Gastrocnemius medialis (tissue), 4 donors: ENCODE measurements around the gene SENP8.

Experiments used
- POLR2A ChIP-seq, 2 donors: fragments of 450-650 bp; IDR thresholded peaks; one replicate each; pipeline ENCODE4 v1.6.1; 2017; ENCODE audit warnings: antibody characterized with exemption in 2 of 2, mild to moderate bottlenecking in 2 of 2, moderate library complexity in 2 of 2
- TF ChIP-seq, protein P1 (sequence below), 5 experiments: fragments of 450-650 bp in 3 of 5; fragments of 200-600 bp in 2 of 5; sonication (generic) in 2 of 5; IDR thresholded peaks in 4 of 5; conservative IDR thresholded peaks in 1 of 5; 1 replicate in 4 of 5; 2 replicates in 1 of 5; pipeline ENCODE4 v1.5.1; 2016 to 2019; ENCODE audit warnings: antibody characterized with exemption in 5 of 5, mild to moderate bottlenecking in 3 of 5, moderate library complexity in 3 of 5

DNA sequence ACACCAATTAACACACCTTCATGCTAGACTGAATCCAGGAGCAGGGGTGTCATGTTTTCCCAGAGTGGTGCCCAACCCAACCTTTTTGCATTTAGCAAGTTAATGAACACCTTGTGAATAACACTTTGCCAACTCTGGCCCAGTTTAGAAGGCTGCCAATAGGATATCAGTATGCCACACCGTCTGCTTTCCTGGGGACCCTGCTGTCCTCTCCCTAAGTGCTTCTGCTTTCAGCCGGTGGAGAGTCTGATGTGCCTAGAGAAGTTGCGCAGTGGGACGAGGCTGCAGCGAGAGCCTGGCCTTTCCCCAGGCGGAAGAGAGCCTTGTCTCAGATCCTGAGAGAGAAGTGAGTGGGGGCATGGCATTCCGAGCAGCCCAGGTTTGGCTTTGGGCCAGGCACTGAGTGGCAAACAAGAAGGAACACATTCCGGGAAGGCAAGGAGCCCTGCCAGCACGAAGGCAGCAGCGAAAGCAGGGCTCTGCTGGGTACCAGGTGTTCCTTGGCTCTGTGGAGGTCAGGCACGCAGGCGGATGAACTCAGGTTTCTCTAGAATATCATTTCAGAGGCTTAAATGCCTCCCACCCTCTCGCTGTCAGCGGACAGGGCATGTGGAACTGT lies 36.9 kb downstream of the SENP8 start:
- TF ChIP-seq, protein P1, sequence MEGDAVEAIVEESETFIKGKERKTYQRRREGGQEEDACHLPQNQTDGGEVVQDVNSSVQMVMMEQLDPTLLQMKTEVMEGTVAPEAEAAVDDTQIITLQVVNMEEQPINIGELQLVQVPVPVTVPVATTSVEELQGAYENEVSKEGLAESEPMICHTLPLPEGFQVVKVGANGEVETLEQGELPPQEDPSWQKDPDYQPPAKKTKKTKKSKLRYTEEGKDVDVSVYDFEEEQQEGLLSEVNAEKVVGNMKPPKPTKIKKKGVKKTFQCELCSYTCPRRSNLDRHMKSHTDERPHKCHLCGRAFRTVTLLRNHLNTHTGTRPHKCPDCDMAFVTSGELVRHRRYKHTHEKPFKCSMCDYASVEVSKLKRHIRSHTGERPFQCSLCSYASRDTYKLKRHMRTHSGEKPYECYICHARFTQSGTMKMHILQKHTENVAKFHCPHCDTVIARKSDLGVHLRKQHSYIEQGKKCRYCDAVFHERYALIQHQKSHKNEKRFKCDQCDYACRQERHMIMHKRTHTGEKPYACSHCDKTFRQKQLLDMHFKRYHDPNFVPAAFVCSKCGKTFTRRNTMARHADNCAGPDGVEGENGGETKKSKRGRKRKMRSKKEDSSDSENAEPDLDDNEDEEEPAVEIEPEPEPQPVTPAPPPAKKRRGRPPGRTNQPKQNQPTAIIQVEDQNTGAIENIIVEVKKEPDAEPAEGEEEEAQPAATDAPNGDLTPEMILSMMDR (IDR thresholded peaks at IDR 0.05 in 4 of 5, conservative IDR thresholded peaks at IDR 0.05 in 1 of 5) = no peak
- TF ChIP-seq POLR2A (IDR thresholded peaks at IDR 0.05) = no peak
